Activated T-helper 9 cell treated with anti-CD3 and anti-CD28 coated beads, Interleukin-2, amount 50 U/mL, for 16 hours (primary cell): ENCODE measurements around the gene KRTAP10-6.
"Not testable (repeated sequence)": the region's sequence is repeated elsewhere in the genome, so short reads cannot be mapped to it uniquely, and the experiment has no call there.

Experiments
- DNase-seq: peaks from one replicate; pipeline ENCODE4 v3.0.0-alpha.2; 2020; ENCODE audit warnings: low read depth

The KRTAP10-6 gene

GRCh38 chr21:44557491-44558328, 34.6 kb downstream of the KRTAP10-6 start:
- DNase-seq, result no peak

GRCh38 chr21:44556879-44557278, 35.4 kb downstream of the KRTAP10-6 start:
- no peak for DNase-seq

GRCh38 chr21:44555200-44555875, 37.0 kb downstream of the KRTAP10-6 start:
- no peak for DNase-seq

- DNase-seq, result no peak
Observed at GRCh38 chr21:44552681-44553080, 39.6 kb downstream of the KRTAP10-6 start.

- no peak for DNase-seq
Observed at GRCh38 chr21:44552136-44552535, 40.2 kb downstream of the KRTAP10-6 start.

- DNase-seq, result no peak
Observed at GRCh38 chr21:44551340-44551961, 40.9 kb downstream of the KRTAP10-6 start, which contains the start of gene KRTAP10-2. KRTAP10-2 (minus strand) TSS chr21:44551505; CDS start chr21:44551458, 47 bp downstream.

GRCh38 chr21:44550807-44551206, 41.5 kb downstream of the KRTAP10-6 start:
- DNase-seq, result no peak

- not testable (repeated sequence) for DNase-seq
Observed at GRCh38 chr21:44550285-44550684, 42.0 kb downstream of the KRTAP10-6 start.

- no peak for DNase-seq
Observed at GRCh38 chr21:44549525-44550211, 42.6 kb downstream of the KRTAP10-6 start.

GRCh38 chr21:44548922-44549321, 43.4 kb downstream of the KRTAP10-6 start:
- DNase-seq, result no peak

- DNase-seq, result no peak
Observed at GRCh38 chr21:44548381-44548780, 43.9 kb downstream of the KRTAP10-6 start.

GRCh38 chr21:44547656-44548331, 44.5 kb downstream of the KRTAP10-6 start:
- DNase-seq, result no peak

GRCh38 chr21:44544566-44544965, 47.7 kb downstream of the KRTAP10-6 start:
- no peak for DNase-seq

- DNase-seq, result no peak
Observed at GRCh38 chr21:44542716-44543115, 49.6 kb downstream of the KRTAP10-6 start.
